ENCODE data around the gene TBC1D22A. TPM values are rescaled to one million over a fixed set of nuclear protein-coding genes. Genes with fewer than 3 reads are reported as not detected.

The TBC1D22A gene
- total RNA-seq, 2 experiments from 2014 or later = 47.2 to 49.1 TPM

GRCh38 chr22:47038206-47038835, 275.9 kb downstream of the TBC1D22A start:
- H3K4me3 Mint-ChIP-seq = no peak overlapping the region
- no peaks in the 10 kb centered on the region for H3K27me3 Mint-ChIP-seq
- H3K4me1 Mint-ChIP-seq = peaks cover 2% of the 10 kb centered on the region
- no peaks in the 10 kb centered on the region for H3K9me3 Mint-ChIP-seq
- ATAC-seq (ENCODE audit: low read depth) = no peak
- POLR2A ChIA-PET = no interaction called here
- no peak for DNase-seq
- H3K36me3 Mint-ChIP-seq = no peaks in the 10 kb centered on the region
- H3K27ac Mint-ChIP-seq = no peak overlapping the region

GRCh38 chr22:47039356-47039755, 276.9 kb downstream of the TBC1D22A start:
- POLR2A ChIA-PET = no interaction called here

GRCh38 chr22:47040486-47041270, 278.2 kb downstream of the TBC1D22A start:
- Mint-ChIP-seq H3K36me3 (no peaks in the 10 kb centered on the region), H3K4me3 (no peak overlapping the region), H3K27me3 (no peaks in the 10 kb centered on the region), H3K9me3 (no peaks in the 10 kb centered on the region), H3K4me1 (peaks cover 12% of the 10 kb centered on the region), H3K27ac (peak overlapping the region; percentile 51)
- ATAC-seq (ENCODE audit: low read depth) (no peak), DNase-seq (no peak)
- POLR2A ChIA-PET = no interaction called here

More at GRCh38 chr22:47039356-47039755, 276.9 kb downstream of the TBC1D22A start:
- H3K4me1 Mint-ChIP-seq = peaks cover 8% of the 10 kb centered on the region
- no peaks in the 10 kb centered on the region for H3K9me3 Mint-ChIP-seq
- DNase-seq (no peak), ATAC-seq (ENCODE audit: low read depth) (no peak)
- no peak overlapping the region for H3K27ac Mint-ChIP-seq
- H3K27me3 Mint-ChIP-seq = no peaks in the 10 kb centered on the region
- H3K36me3 Mint-ChIP-seq = no peaks in the 10 kb centered on the region
- no peak overlapping the region for H3K4me3 Mint-ChIP-seq

- H3K4me3 Mint-ChIP-seq = no peak overlapping the region
- peaks cover 12% of the 10 kb centered on the region for H3K4me1 Mint-ChIP-seq
- DNase-seq (no peak), ATAC-seq (ENCODE audit: low read depth) (no peak)
- H3K27ac Mint-ChIP-seq = no peak overlapping the region
- H3K27me3 Mint-ChIP-seq = no peaks in the 10 kb centered on the region
- POLR2A ChIA-PET = no interaction called here
- no peaks in the 10 kb centered on the region for H3K9me3 Mint-ChIP-seq
- H3K36me3 Mint-ChIP-seq = no peaks in the 10 kb centered on the region
Measured at GRCh38 chr22:47041271-47042115, 279.0 kb downstream of the TBC1D22A start.

GRCh38 chr22:47042116-47042825, 279.8 kb downstream of the TBC1D22A start:
- DNase-seq (no peak), ATAC-seq (ENCODE audit: low read depth) (no peak)
- POLR2A ChIA-PET = no interaction called here
- Mint-ChIP-seq H3K36me3 (no peaks in the 10 kb centered on the region), H3K27ac (no peak overlapping the region), H3K9me3 (no peaks in the 10 kb centered on the region), H3K27me3 (no peaks in the 10 kb centered on the region), H3K4me3 (no peak overlapping the region), H3K4me1 (peaks cover 15% of the 10 kb centered on the region)

GRCh38 chr22:47042861-47043496, 280.5 kb downstream of the TBC1D22A start:
- no peaks in the 10 kb centered on the region for H3K36me3 Mint-ChIP-seq
- no peak overlapping the region for H3K4me3 Mint-ChIP-seq
- no peak for ATAC-seq (ENCODE audit: low read depth)
- no peak for DNase-seq
- H3K27ac Mint-ChIP-seq = no peak overlapping the region
- peaks cover 16% of the 10 kb centered on the region for H3K4me1 Mint-ChIP-seq
- no peaks in the 10 kb centered on the region for H3K9me3 Mint-ChIP-seq
- H3K27me3 Mint-ChIP-seq = no peaks in the 10 kb centered on the region
- POLR2A ChIA-PET = no interaction called here

GRCh38 chr22:47043835-47044721, 281.6 kb downstream of the TBC1D22A start:
- Mint-ChIP-seq H3K36me3 (no peaks in the 10 kb centered on the region), H3K27ac (no peak overlapping the region), H3K27me3 (no peaks in the 10 kb centered on the region), H3K4me3 (no peak overlapping the region), H3K4me1 (peaks cover 16% of the 10 kb centered on the region), H3K9me3 (no peaks in the 10 kb centered on the region)
- peak; percentile 59 for ATAC-seq (ENCODE audit: low read depth)
- POLR2A ChIA-PET = no interaction called here
- DNase-seq = no peak

- POLR2A ChIA-PET = no interaction called here
Measured at GRCh38 chr22:47044722-47045535, 282.5 kb downstream of the TBC1D22A start.

GRCh38 chr22:47045691-47046410, 283.4 kb downstream of the TBC1D22A start:
- Mint-ChIP-seq H3K9me3 (no peaks in the 10 kb centered on the region), H3K4me3 (no peak overlapping the region), H3K27me3 (no peaks in the 10 kb centered on the region), H3K4me1 (peaks cover 20% of the 10 kb centered on the region), H3K36me3 (no peaks in the 10 kb centered on the region), H3K27ac (no peak overlapping the region)
- POLR2A ChIA-PET = no interaction called here
- DNase-seq (no peak), ATAC-seq (ENCODE audit: low read depth) (no peak)

More at GRCh38 chr22:47044722-47045535, 282.5 kb downstream of the TBC1D22A start:
- no peak for ATAC-seq (ENCODE audit: low read depth)
- no peaks in the 10 kb centered on the region for H3K36me3 Mint-ChIP-seq
- no peak overlapping the region for H3K4me3 Mint-ChIP-seq
- H3K27ac Mint-ChIP-seq = no peak overlapping the region
- H3K27me3 Mint-ChIP-seq = no peaks in the 10 kb centered on the region
- DNase-seq = no peak
- peaks cover 20% of the 10 kb centered on the region for H3K4me1 Mint-ChIP-seq
- no peaks in the 10 kb centered on the region for H3K9me3 Mint-ChIP-seq

- Mint-ChIP-seq H3K36me3 (no peaks in the 10 kb centered on the region), H3K4me1 (peaks cover 20% of the 10 kb centered on the region), H3K9me3 (no peaks in the 10 kb centered on the region), H3K27ac (no peak overlapping the region), H3K4me3 (no peak overlapping the region), H3K27me3 (no peaks in the 10 kb centered on the region)
- ATAC-seq (ENCODE audit: low read depth) (no peak), DNase-seq (no peak)
- POLR2A ChIA-PET = no interaction called here
Measured at GRCh38 chr22:47046411-47047065, 284.1 kb downstream of the TBC1D22A start.
